NCI-H446 treated with DMSO at 0.1 percent for 48 hours (cell line): Measurements from ENCODE around the gene XKR8.

ENCODE experiments used
- DNase-seq: peaks from one replicate; lab custom pipeline; 2025; lab: John Stamatoyannopoulos, UW

XKR8 gene, protein sequence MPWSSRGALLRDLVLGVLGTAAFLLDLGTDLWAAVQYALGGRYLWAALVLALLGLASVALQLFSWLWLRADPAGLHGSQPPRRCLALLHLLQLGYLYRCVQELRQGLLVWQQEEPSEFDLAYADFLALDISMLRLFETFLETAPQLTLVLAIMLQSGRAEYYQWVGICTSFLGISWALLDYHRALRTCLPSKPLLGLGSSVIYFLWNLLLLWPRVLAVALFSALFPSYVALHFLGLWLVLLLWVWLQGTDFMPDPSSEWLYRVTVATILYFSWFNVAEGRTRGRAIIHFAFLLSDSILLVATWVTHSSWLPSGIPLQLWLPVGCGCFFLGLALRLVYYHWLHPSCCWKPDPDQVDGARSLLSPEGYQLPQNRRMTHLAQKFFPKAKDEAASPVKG

DNA sequence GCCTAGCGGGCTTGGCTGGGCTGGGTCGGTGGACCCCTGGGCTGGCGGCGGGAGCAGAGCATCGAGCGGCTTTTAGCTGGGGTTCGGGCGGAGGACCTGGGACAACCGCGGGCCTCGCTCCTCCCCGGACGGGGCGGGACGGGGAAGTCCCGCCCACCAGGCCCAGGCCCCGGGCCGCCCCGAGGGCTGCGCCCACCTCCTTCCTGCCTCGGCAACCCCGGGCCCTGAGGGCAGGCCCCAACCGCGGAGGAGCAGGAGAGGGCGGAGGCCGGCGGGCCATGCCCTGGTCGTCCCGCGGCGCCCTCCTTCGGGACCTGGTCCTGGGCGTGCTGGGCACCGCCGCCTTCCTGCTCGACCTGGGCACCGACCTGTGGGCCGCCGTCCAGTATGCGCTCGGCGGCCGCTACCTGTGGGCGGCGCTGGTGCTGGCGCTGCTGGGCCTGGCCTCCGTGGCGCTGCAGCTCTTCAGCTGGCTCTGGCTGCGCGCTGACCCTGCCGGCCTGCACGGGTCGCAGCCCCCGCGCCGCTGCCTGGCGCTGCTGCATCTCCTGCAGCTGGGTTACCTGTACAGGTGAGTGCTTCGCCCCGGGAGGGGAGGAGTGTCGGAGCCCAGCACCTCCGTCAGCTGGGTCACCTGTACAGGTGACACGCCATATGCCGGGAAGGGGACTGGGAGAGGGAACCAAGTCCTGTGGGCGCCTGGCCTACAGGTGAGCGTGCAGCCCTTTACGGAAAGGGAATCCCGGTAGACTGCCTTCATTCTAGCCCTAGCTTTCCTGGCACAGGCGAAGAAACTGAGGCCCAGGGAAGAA, at the start of gene XKR8:
Gene XKR8, plus strand, starts transcription at position 182 of the 812 bp plus-strand sequence. Its CDS starts 97 bp downstream, at position 279.
- no peak for DNase-seq

DNA sequence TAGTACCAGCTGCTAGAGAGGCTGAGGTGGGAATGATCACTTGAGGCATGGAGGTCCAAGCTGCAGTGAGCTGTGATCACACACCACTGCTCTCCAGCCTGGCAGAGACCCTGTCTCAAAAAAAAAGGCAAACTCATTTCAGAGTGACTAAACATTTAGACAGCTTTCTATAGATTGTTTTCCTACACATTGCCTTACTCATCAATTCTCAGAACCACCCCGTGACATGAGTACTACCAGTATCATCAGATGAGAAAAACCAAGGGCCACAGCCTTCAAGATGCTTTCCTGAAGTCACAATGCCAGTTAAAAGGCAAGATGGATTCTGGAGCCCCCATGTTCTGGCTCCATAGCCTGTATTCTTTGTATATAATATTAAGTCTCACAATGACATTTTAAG, 47.3 kb upstream of the XKR8 start:
- no peak for DNase-seq

DNA sequence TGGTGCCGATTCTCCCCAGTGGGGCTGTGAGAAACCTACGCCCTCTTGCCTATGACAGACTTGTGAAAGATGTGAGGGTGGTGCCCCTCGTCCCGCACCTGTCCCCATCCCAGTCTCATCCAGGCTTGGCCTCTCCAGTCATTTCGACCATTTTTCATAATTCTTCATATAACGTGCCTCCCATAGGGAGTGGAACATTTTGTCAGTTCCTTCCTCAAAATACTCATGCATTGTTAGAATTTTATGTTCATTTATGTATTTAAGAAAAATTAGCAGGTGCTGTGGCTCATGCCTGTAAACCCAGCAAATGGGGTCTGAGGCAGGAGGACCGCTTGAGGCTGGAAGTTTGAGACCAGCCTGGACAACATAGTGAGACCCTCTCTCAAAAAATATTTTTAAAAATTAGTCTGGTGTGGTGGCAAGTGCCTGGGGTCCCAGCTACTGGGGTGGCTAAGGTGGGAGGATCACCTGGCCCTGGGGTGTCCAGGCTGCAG, 44.6 kb upstream of the XKR8 start:
- DNase-seq: no peak

DNA sequence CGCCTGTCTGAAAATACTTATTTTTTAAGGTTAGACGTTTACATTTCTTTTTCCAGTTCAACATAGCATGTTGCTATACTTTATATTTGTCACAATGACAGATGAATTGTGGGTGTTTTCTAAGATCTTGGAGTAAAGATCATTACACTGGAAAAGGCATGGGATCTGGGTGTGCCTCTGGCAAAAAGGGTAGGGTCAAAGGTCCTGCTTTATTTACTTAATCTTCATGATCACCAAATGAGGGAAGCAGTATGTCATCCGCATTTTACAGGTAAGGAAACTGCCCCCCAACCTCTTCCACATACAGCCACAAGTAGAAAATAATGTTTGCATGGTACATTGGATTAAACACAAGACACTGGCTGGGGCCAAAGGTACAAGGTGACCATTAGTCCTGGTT, 37.5 kb upstream of the XKR8 start:
- no peak for DNase-seq

DNA sequence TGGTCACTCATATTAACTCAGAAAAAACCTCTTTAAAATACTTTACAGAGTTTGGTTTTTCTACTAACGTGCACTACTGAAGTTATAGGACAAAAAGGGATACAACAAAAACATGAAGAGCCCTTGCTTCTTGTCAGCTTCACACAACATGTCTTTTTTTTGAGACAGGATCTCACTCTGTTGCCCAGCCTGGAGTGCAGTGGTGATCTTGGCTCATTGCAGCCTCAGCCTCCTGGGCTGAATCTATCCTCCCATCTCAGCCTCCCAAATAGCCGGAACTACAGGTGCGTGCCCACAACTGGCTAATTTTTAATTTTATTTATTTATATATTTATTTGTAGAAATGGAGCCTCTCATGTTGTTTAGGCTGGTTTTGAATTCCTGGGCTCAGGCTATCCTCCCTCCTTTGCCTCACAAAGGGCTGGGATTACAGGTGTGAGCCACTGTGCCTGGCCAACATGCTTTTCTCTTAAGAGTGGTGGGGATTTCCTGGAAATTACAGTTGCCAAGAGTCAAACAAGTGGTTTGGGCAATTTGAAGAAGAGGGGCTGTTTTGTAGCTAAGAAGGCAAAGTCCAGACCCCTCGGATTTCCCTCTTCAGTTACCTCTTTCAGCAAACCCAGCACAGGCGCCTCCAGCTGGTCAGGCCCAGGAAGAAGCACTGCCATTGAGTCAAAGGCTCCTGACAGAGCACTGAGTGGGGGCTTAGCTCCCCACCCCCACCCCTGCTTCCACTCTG, 31.4 kb upstream of the XKR8 start:
- DNase-seq: no peak

DNA sequence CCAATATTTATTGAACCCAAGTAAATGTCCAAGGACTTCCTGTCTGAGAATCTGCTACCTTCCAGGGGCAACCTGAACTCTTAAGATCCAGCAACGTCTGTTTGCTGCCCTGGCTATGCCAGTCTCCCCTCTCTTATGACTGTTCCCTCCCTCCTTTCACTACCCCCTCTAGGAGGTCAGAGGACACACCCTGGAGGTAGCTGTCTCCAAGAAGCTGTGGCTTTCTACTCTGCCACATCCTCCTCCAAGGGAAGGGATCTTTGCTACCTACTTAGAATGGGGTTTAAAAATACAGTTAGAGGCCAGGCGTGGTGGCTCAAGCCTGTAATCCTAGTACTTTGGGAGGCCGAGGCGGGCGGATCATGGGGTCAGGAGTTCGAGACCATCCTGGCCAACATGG, 28.6 kb upstream of the XKR8 start:
- DNase-seq: no peak

DNA sequence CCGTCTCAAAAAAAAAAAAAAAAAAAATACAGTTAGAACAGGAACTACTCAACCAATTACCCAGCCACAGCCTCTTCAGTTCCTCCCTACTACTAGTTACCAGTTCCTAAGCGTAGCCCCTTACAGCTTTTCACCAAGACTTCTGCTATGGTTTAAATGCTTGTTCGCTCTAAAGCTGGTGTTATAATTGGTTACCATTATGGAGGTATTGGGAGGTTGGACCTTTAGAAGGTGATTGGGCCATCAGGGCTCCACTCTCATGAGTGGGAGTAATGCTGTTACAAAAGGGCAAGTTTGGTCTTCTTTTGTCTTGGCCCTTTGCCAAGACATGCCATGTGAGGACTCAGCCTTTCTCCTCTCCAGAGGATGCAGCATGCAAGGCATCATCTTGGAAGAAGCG, 28.0 kb upstream of the XKR8 start:
- no peak for DNase-seq

DNA sequence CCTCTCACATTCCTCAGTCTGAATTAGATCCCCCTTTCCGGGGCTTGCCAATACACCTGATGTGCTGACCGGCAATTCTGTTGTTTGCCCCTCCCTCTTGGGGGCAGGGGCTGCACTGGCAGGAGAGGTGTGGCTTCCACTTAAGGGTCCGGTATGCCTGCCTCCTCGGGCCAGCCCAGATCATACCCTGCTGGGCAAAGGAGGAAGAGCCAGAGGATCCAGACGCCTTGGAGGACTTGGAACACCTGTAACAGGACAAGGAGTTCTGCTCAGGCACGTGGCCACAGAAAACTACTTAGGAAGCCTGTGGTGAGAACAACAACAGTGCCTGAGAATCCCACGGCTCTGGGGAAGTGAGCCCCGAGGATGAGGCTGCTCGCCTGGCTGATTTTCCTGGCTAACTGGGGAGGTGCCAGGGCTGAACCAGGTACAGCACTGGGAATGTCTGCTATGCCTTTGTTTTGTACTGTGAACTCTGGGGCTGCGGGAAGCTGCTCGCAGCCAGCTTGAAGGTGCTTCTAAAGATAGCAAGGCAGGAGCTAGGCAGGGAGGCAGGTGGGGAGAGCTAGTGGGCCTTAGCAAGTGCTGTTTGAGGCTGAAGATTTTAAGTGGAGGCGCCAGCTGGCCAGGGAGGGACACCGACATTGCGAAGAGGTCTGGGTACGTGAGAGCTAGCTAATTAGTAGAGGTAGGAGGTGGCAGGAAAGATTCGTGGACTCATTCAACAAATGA, 24.8 kb upstream of the XKR8 start, which contains the start of gene SMPDL3B:
Gene SMPDL3B, plus strand, starts transcription at position 183 of the 732 bp plus-strand sequence. Its CDS starts 184 bp downstream, at position 367.
- DNase-seq: no peak

DNA sequence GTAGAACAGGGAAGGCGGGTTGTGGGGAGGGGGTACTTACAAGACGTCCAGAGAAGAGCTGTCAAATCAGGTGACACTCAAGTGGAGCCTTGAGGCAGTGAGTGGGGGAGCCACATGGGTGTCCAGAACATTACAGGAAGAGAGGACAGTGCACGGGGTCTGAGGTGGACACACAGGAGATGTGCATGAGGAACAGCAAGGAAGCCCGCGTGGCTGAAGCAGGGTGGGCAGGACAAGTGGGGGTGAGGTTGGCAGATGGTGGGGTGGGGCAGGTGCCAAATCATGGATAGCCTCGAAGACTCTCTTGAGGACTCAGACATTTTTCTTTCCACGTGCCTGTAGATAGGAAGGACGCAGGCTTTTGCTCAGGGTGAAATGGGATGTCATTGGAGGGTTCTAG, 24.1 kb upstream of the XKR8 start:
- DNase-seq: no peak

DNA sequence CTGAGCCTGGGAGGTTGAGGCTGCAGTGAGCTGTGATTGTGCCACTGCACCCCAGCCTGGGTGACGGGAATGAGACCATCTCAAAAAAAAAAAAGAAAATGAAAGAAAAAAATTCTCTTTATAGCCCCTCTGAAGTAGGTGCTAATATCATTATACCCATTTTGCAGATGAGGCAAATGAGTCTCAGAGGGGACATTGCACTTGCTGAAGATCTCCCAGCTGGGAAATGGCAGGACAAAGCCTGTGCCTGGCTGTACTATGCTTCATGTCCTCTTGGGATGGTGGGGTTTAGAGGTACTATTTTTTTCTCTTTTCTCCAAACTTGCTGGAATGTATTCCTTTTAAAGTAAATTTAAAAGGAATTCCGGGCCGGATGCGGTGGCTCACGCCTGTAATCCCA, 23.4 kb upstream of the XKR8 start:
- no peak for DNase-seq

DNA sequence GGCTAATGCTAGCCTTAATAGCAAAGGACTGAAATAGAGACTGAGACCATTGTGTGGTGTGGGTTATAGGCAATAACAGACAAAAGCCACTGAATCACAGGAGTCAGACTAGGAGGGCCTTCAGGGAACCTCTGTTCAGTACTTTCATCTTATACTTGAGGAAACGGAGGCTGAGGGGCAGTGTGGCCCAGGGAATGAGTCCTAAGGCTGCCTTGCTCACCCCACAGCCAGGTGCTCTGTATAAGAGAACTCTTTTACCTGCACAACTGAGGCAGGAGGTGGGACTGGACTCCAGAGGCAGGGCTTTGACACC, 22.3 kb upstream of the XKR8 start:
- no peak for DNase-seq

DNA sequence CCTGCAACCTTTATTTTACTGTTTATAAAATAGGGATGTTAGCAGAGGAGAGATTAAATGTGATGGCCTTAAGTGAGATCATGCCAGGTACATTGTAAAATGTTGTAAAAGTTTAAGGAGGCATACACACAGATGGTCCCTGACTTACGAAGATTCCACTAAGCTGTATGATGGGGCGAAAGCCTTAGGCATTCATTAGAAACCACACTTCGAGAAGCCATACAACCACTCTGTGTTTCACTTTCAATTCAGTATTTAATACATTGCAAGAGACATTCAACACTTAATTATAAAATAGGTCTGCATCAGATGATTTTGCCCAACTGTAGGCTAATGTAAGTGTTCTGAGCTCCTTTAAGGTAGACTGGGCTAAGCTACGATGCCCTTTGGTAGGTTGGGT, 21.3 kb upstream of the XKR8 start:
- no peak for DNase-seq

DNA sequence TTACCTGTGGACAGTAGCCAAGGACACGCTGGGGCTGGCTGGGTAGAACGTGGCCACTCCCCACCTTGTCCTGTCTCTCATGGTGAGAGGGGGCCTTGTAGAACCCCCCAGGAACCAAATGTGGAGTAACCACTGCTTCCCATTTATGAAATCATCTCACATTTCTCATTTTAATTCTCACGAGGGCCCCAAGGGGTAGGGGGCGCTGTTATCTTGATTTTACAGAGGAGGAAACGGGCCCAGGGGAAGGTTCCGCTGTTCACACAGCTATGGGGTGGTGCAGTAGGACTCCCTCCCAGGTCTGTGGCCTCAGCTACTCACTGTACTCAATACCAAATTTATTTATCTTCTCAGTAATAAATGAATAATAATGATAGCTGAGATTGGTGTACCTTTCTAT, 19.5 kb upstream of the XKR8 start:
- no peak for DNase-seq

DNA sequence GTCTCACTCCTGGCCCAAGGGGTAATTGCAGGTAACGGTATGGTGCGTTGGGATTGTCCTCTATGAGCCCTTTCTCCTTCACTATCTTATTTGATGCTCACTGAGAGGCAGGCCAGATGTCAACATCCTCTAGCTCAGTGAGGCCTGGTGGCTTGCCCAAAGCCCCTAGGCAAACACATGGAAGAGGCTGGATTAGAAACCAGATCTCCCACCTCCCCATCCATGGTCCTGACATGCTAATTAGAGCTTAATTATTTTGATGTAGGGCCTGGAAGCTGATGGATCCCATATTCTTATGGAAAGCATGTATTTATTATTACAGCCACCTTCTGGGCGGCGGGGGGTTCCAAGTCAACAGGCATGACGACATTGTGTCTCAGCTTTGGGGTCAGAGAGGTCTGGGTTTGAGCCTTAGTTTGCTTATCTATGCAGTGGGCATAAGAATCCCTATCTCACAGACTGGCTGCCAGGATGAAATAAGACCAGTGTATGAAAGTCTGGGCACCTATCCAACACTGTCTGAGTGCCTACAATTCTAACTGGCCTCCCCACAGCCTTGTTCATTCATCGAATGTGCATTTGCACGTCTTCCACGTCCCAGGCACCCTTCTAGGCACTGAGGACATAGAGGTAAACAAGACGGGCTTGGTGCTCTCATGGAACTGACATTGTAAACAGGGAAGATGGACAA, 18.8 kb upstream of the XKR8 start:
- DNase-seq: no peak

DNA sequence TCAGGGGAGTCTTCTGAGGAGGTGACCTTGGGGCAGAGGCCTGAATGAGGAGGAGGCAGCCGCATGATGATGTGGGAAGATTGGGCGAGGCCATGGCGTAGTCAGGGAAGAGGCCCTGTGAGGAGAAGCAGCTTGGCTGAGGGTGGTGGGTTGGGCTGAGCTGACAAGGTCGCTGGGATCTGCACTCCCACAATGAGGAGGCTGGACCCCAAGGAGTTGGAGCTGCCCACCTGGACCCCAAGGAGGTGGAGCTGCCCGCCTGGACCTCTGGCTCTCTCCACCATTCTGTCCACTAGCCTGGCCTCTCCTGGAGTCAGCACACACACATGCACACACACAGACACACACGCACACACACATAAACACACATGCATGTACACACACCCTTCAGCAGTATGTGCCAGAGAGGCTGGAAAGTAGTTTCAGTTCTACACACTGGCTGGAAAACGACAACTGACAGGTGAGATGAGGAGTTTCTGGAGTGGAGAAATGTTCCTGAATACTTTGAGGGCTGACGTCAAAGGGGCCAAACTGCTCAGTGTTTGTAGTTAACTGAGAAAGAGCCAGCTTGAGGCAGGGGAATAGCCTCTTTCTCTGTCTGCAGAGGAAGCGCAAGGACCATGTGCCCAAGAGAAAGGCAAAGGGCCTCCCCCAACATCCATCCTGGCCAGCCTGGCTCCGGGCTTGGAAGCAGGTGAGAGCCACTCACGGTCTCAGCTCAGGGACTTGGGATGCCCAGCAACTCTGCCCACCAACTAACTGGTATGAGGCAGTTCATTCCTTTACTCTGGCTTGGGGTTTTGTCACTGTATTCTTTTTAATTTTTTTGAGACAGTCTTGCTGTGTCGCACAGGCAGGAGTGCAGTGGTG, 17.9 kb upstream of the XKR8 start:
- DNase-seq: no peak

DNA sequence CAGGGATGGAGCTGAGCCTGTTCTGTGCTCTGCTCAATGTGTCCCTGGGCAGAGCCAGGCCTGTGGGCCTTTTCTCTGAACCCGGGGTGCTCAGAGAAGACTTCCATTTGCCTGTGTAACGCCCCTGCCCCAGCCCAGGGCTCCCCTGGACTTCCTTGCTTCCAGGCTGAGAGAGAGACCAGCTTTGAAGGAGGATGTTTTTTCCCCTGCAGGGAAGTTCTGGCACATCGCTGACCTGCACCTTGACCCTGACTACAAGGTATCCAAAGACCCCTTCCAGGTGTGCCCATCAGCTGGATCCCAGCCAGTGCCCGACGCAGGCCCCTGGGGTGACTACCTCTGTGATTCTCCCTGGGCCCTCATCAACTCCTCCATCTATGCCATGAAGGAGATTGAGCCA, 14.8 kb upstream of the XKR8 start:
- no peak for DNase-seq

DNA sequence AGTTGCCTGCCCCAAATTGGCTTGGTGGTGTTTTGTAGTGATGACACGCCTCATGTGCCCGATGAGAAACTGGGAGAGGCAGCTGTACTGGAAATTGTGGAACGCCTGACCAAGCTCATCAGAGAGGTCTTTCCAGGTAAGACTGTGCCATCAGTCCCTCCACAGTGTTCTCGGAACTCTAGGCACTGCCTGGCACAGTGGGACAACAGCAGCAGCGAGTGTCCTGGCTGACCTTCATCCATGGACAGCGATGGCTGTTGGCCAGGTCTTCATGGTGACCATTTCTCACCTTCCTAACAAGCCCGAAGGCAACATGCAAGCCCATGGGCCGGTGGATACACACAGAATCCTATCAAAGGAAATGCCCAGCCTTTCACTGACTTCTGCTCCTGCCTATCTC, 10.7 kb upstream of the XKR8 start:
- DNase-seq: no peak

DNA sequence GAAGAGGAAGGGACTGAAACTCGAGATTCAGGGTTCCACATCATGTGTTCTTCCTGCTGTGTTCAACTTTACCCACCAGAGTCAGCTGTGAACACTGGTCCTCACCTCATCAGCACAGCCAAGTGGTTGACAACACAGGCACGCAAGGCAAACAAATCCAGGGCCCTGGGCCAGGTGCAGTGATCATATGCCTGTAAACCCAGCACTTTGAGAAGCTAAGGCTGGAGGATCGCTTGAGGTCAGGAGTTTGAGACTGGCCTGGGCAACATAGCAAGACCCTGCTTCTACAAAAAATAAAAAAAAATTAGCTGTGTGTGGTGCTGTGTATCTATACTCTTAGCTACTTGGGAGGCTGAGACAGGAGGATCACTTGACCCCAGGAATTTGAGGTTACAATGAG, 8.4 kb upstream of the XKR8 start:
- DNase-seq: no peak

DNA sequence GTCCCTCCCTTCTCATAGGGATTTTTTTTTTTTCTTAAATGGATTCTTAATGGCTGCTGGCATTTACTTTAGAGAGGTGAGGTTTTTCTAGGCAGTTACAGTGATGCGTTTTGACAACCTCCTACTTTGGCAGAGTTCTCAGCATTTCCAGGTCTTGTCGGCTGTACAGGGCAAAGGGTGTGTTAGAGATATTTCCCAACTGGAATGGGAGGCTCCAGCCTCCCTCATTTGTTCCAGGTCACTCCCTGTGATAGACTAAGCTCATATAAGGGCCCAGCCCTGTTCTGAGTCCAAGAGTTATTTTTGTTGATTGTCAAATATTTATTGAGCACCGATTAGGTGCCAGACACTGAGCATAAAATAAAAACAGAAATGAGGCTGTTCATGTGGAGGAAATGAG, 7.6 kb upstream of the XKR8 start:
- DNase-seq: no peak

DNA sequence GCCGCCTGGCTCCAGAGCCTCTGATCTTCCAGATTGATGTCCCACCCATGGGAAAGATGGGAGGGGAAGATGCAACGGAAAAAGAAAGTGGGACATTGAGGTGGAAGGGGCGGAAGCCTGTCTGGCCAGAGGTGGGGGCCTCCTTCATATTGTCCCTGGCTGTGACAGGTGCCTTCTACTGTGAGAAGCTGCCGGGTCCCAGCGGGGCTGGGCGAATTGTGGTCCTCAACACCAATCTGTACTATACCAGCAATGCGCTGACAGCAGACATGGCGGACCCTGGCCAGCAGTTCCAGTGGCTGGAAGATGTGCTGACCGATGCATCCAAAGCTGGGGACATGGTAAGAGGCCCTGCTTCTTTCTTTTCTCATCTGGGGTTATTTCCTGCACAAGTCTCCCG, 5.6 kb upstream of the XKR8 start:
- DNase-seq: no peak
